Gastroesophageal sphincter (tissue), 2 donors: Measurements from ENCODE around the gene MAGOH.

Experiments
- POLR2A ChIP-seq, 2 donors: fragments of 450-650 bp; IDR thresholded peaks; one replicate each; pipeline ENCODE4 v1.6.1; 2017; ENCODE audit warnings: antibody characterized with exemption in 2 of 2, mild to moderate bottlenecking in 2 of 2, moderate library complexity in 1 of 2
- POLR2AphosphoS5 ChIP-seq: sonication (generic); formaldehyde crosslinking; IDR thresholded peaks from one replicate; pipeline ENCODE4 v1.6.1; 2017; ENCODE audit warnings: antibody characterized with exemption

GRCh38 chr1:53254011-53254640 is 15.8 kb upstream of the MAGOH start:
- TF ChIP-seq POLR2A (IDR thresholded peaks at IDR 0.05) (no peak), POLR2AphosphoS5 (no peak)
